SK-N-SH (cell line): ENCODE results near the gene ZNF445. TPM values are rescaled to one million over a fixed set of nuclear protein-coding genes. Genes with fewer than 3 reads are reported as not detected.

ENCODE experiments used
- CTCF ChIA-PET: fragments of 300-600, 350-600 bp; formaldehyde crosslinking; extraction: SDS; loops from one replicate; lab custom pipeline; 2021; lab: Yijun Ruan, JAX
- POLR2A ChIA-PET: fragments of 350-600 bp; sonication (Branson Sonifier 250); formaldehyde crosslinking; extraction: SDS; loops from one replicate; lab custom pipeline; 2020; ENCODE audit warnings: antibody characterized with exemption, inconsistent platforms; lab: Yijun Ruan, JAX
- DNase-seq: peaks from one replicate; pipeline ENCODE4 v3.0.0; 2012
- H2AFZ ChIP-seq: fragments of 200-600 bp; sonication (generic); 2 replicates; pipeline ENCODE4 v1.8.1; 2016; ENCODE audit warnings: antibody characterized with exemption, mild to moderate bottlenecking, low read depth
- H3F3A ChIP-seq: fragments of 200-600 bp; sonication (generic); replicated peaks from 2 replicates; pipeline ENCODE3; 2016; ENCODE audit warnings: antibody characterized with exemption, mild to moderate bottlenecking; ENCODE audit not compliant: insufficient read depth
- H3K27ac ChIP-seq, 2 experiments: fragments of 200-500 bp in 1 of 2; fragments of 200-600 bp in 1 of 2; sonication (Bioruptor generic) in 1 of 2; sonication (generic), shearing (Covaris generic) in 1 of 2; 2 replicates each; pipeline versions ENCODE4 v1.5.1 to v1.6.1; 2014 to 2016; ENCODE audit warnings: low read depth in 2 of 2, inconsistent platforms in 1 of 2, low read length in 1 of 2, mild to moderate bottlenecking in 1 of 2, mixed read lengths in 1 of 2
- H3K27me3 ChIP-seq: fragments of 200-600 bp; sonication (generic), shearing (Covaris generic); 2 replicates; pipeline ENCODE4 v1.6.1; 2016; ENCODE audit warnings: mixed run types; ENCODE audit not compliant: insufficient read depth
- H3K36me3 ChIP-seq, 2 experiments: fragments of 200-500 bp in 1 of 2; fragments of 200-600 bp in 1 of 2; sonication (Bioruptor generic) in 1 of 2; sonication (generic) in 1 of 2; replicated peaks in 1 of 2; 2 replicates each; pipeline versions ENCODE3 to v1.5.1; 2014 to 2016; ENCODE audit warnings: low read length in 1 of 2, mild to moderate bottlenecking in 1 of 2; ENCODE audit not compliant: insufficient read depth in 2 of 2, control insufficient read depth in 1 of 2
- H3K4me1 ChIP-seq, 2 experiments: fragments of 200-500 bp in 1 of 2; fragments of 200-600 bp in 1 of 2; sonication (Bioruptor generic) in 1 of 2; sonication (generic), shearing (Covaris generic) in 1 of 2; 2 replicates each; pipeline versions ENCODE4 v1.5.1 to v1.6.1; 2014 to 2016; ENCODE audit warnings: low read depth in 1 of 2, low read length in 1 of 2, mixed run types in 1 of 2; ENCODE audit not compliant: insufficient read depth in 2 of 2, control insufficient read depth in 1 of 2
- H3K4me2 ChIP-seq: fragments of 200-600 bp; sonication (generic), shearing (Covaris generic); 2 replicates; pipeline ENCODE4 v1.6.1; 2017; ENCODE audit warnings: mixed run types
- H3K4me3 ChIP-seq, 2 experiments: fragments of 200-500 bp in 1 of 2; fragments of 200-600 bp in 1 of 2; sonication (Bioruptor generic) in 1 of 2; sonication (generic), shearing (Covaris generic) in 1 of 2; 2 replicates each; pipeline versions ENCODE4 v1.5.1 to v1.8.1; 2014 to 2016; ENCODE audit warnings: low read depth in 2 of 2, inconsistent platforms in 1 of 2, low read length in 1 of 2, mild to moderate bottlenecking in 1 of 2, mixed read lengths in 1 of 2, moderate library complexity in 1 of 2
- H3K79me2 ChIP-seq: fragments of 200-600 bp; sonication (generic); 2 replicates; pipeline ENCODE4 v1.8.1; 2017; ENCODE audit warnings: mild to moderate bottlenecking; ENCODE audit not compliant: insufficient read depth
- H3K9ac ChIP-seq: fragments of 200-600 bp; sonication (generic); 2 replicates; pipeline ENCODE4 v1.6.1; 2017; ENCODE audit warnings: mixed run types
- H3K9me2 ChIP-seq: fragments of 200-600 bp; sonication (generic); 2 replicates; pipeline ENCODE4 v1.6.1; 2017; ENCODE audit warnings: mixed run types
- H3K9me3 ChIP-seq: fragments of 200-600 bp; sonication (generic); 2 replicates; pipeline ENCODE4 v1.6.1; 2017; ENCODE audit warnings: mixed run types, mild to moderate bottlenecking, moderate library complexity
- H4K20me1 ChIP-seq: fragments of 200-600 bp; sonication (generic); 2 replicates; pipeline ENCODE4 v1.6.1; 2017; ENCODE audit warnings: mild to moderate bottlenecking, mixed run types; ENCODE audit not compliant: insufficient read depth
- ELF1 ChIP-seq: IDR thresholded peaks from 2 replicates; pipeline ENCODE4 v1.4.0; 2012
- EZH2phosphoT487 ChIP-seq: fragments of 200-600 bp; sonication (generic); IDR thresholded peaks from 2 replicates; pipeline ENCODE4 v1.6.1; 2017; ENCODE audit warnings: low read depth, mixed run types, mild to moderate bottlenecking, antibody characterized with exemption, moderate library complexity, borderline replicate concordance
- FOXJ3 ChIP-seq: sonication (generic); formaldehyde crosslinking; IDR thresholded peaks from 2 replicates; pipeline ENCODE4 v1.5.1; 2020; ENCODE audit warnings: mild to moderate bottlenecking, missing genetic modification reagents
- GABPA ChIP-seq: IDR thresholded peaks from 2 replicates; pipeline ENCODE4 v1.4.0; 2012; ENCODE audit warnings: low read depth, mild to moderate bottlenecking
- IRF3 ChIP-seq: fragments of 150-350 bp; IDR thresholded peaks from 2 replicates; pipeline ENCODE4 v1.6.1; 2016; ENCODE audit warnings: mild to moderate bottlenecking, low read depth, low read length
- JUND ChIP-seq: IDR thresholded peaks from 2 replicates; pipeline ENCODE4 v1.4.0; 2012
- MAX ChIP-seq: IDR thresholded peaks from 2 replicates; pipeline ENCODE4 v1.4.0; 2012; ENCODE audit warnings: low read depth
- NFIC ChIP-seq: IDR thresholded peaks from 2 replicates; pipeline ENCODE4 v1.4.0; 2012; ENCODE audit warnings: borderline replicate concordance
- NRF1 ChIP-seq: IDR thresholded peaks from 2 replicates; pipeline ENCODE4 v1.6.1; 2012; ENCODE audit warnings: low read depth, mild to moderate bottlenecking, low read length
- POLR2AphosphoS5 ChIP-seq: IDR thresholded peaks from 2 replicates; pipeline ENCODE4 v1.6.1; 2012; ENCODE audit warnings: low read depth, low read length
- RAD21 ChIP-seq: IDR thresholded peaks from 2 replicates; pipeline ENCODE4 v1.6.1; 2012; ENCODE audit warnings: mild to moderate bottlenecking, low read length
- RCOR1 ChIP-seq: fragments of 150-350 bp; IDR thresholded peaks from 2 replicates; pipeline ENCODE4 v1.6.1; 2017; ENCODE audit warnings: antibody characterized with exemption, low read length
- REST ChIP-seq: IDR thresholded peaks from 2 replicates; pipeline ENCODE4 v1.6.1; 2012; ENCODE audit warnings: mild to moderate bottlenecking, low read depth, low read length, moderate library complexity
- RXRA ChIP-seq: IDR thresholded peaks from 2 replicates; pipeline ENCODE4 v1.4.0; 2012; ENCODE audit warnings: low read depth, mild to moderate bottlenecking, borderline replicate concordance
- SMC3 ChIP-seq: IDR thresholded peaks from 2 replicates; pipeline ENCODE4 v1.6.1; 2012; ENCODE audit warnings: low read depth, low read length, improper control_type of control experiment
- TEAD4 ChIP-seq: IDR thresholded peaks from 2 replicates; pipeline ENCODE4 v1.4.0; 2012; ENCODE audit warnings: mild to moderate bottlenecking, borderline replicate concordance; ENCODE audit not compliant: insufficient read depth
- USF2 ChIP-seq: fragments of 150-350 bp; IDR thresholded peaks from 2 replicates; pipeline ENCODE4 v1.6.1; 2017; ENCODE audit warnings: antibody characterized with exemption, low read length, low read depth, borderline replicate concordance
- YY1 ChIP-seq: IDR thresholded peaks from 2 replicates; pipeline ENCODE4 v1.4.0; 2012; ENCODE audit warnings: low read depth, mild to moderate bottlenecking
- ZBTB33 ChIP-seq: IDR thresholded peaks from 2 replicates; pipeline ENCODE4 v1.4.0; 2012; ENCODE audit warnings: low read depth, borderline replicate concordance
- WGBS: methylation state at CpG from one replicate; pipeline ENCODE4 v1.1.6; 2017; ENCODE audit warnings: low lambda C conversion rate; 5-methylcytosine and 5-hydroxymethylcytosine counted together
- polyA plus RNA-seq, 3 experiments: library from polyadenylated mRNA; depleted of rRNA; stranded (reverse); fragments of >200 nt; gene quantifications; 2 replicates each; pipeline ENCODE4 v1.2.3, GENCODE V29; 2012

ZNF445 gene
- polyA plus RNA-seq, 1 of the 3 experiments (the other 2 are of a cell fraction) = 2.2 TPM

- CTCF ChIA-PET = no interaction called here
- Histone ChIP-seq H2AFZ (no peak overlapping the region), H3K79me2 (peaks cover 18% of the 10 kb centered on the region), H3K4me1 (peaks cover 0 to 12% of the 10 kb centered on the region in 2 experiments; a peak in 1 of 4 replicates), H3K9me2 (no peaks in the 10 kb centered on the region), H3K4me2 (no peak overlapping the region), H3K9ac (no peak overlapping the region), H3K27me3 (no peaks in the 10 kb centered on the region), H3K9me3 (no peaks in the 10 kb centered on the region), H3F3A (peaks cover 3% of the 10 kb centered on the region), H3K36me3 (no peaks in the 10 kb centered on the region), H3K27ac (no peak overlapping the region), H3K4me3 (no peak overlapping the region), H4K20me1 (no peaks in the 10 kb centered on the region)
- no peak for DNase-seq
- TF ChIP-seq TEAD4 = no peak
- TF ChIP-seq JUND = no peak
- no peak for TF ChIP-seq RCOR1
- TF ChIP-seq NFIC = no peak
- no peak for TF ChIP-seq USF2
- no peak for TF ChIP-seq RXRA
- TF ChIP-seq ELF1 = no peak
- TF ChIP-seq ZBTB33 = no peak
- TF ChIP-seq MAX = no peak
- TF ChIP-seq FOXJ3 (CRISPR knock-in tag) = no peak
- no peak for TF ChIP-seq RAD21
- TF ChIP-seq YY1 = no peak
- TF ChIP-seq SMC3 = no peak
- TF ChIP-seq NRF1 = no peak
- TF ChIP-seq EZH2phosphoT487 = no peak
- no peak for TF ChIP-seq REST
- no peak for TF ChIP-seq IRF3
- no peak for TF ChIP-seq GABPA
- no peak for TF ChIP-seq POLR2AphosphoS5
- 55% methylated on average over 3 of the region's 3 CpGs for whole genome bisulfite sequencing
- POLR2A ChIA-PET = no interaction called here
These were observed 36.0 kb upstream of the ZNF445 start for GRCh38 chr3:44513513-44513912.
